NOMO-1 treated with DMSO at 0.1 percent for 48 hours (cell line): ENCODE data around the gene HFM1.

ENCODE experiments used
- DNase-seq: peaks from one replicate; lab custom pipeline; 2025; ENCODE audit not compliant: unreplicated experiment; lab: John Stamatoyannopoulos, UW

Gene HFM1

DNA sequence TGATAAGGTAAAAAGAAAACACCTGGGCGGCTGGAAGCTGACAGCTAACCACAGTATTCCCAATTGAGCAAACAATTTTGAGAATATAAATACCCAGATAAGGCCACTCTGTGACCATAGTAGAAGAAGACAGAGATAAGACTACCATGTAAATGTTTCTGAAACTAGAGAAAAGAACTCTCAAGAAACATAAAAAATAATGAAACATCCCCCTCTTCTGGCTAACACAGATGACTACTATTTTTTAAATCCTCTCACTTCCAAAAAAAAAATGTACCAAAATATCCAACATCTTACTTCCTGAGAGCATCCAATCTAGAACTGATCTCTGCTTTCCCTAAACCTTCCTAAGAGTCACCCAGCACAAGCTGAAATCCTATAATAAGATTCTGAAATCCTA lies 125.9 kb downstream of the HFM1 start:
- DNase-seq = peak; percentile 15

DNA sequence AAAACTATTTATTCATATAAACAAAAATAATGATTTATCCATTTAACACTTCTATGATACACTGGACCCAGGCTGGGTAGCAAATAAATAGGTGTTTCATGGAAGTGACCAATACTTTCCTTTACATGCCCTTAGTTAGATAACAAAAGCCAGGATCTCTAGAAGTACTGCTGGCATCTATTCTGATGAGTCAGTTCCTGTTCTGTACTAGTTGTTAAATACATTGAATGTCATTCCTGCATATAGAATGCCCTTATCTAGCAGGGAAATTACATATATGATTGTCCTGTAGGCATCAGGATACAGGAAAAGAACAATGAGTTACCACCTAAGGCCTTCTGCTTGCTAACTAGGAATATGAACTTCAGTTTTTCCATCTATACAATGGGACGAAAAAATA lies 130.8 kb downstream of the HFM1 start:
- DNase-seq = no peak

DNA sequence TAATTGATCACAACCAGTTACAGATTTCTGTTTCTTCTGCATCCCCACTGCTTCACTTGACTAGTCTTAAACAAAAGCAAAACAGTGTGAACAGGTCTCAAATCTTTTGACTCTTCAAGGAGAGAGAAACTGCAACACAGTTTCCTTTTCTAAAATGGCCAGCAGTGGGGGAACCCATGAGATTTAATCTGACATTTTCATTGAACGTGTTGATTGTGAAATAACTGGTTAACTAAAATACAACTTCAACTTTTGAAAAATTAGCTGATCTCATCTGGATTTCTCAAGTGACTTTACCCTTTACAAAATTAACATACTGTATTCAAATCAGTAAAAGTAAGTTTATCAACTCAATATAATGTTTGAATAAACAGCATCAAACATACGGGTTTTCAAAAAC lies 143.0 kb downstream of the HFM1 start:
- DNase-seq = no peak

DNA sequence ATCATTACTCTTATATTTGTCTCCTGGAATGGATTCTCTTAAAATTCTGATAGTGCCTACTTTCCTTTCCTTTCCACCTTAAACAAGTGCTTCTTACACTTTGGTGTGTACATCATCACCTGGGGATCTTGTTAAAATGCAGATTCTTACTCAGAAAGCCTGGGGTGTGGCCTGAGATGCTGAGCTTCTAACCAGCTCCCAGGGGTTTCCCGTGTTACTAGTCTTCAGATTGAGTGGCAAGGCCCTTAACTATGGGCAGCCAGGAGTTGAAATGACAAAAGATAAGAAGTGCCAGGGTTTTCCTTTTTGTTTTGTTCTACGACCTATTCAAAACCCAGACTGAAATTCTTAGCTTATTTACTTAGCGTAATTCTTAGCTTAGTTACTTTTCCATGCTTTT lies 159.2 kb downstream of the HFM1 start:
- no peak for DNase-seq

GRCh38 chr1:91244737-91245136 lies 159.9 kb downstream of the HFM1 start:
- no peak for DNase-seq

- no peak for DNase-seq
Measured at GRCh38 chr1:91243171-91243570, 161.5 kb downstream of the HFM1 start.

DNA sequence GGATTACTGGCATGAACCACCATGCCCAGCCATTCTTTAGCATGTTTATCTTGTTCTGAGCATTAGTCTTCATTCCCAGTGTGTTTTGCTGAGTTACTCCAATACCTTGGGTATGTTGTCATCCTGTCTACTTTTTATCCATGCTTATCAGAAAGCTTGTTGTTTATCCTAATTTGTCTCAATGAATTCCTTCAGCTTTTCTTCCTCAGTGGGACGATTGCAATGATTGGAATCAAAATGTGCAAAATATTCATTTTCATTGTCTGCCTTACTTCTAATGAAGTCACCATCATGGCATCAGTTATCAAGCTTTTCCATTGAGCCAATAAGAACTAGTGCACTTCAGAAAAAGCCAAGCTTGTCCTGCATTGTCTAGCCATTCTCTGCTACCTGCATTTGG lies 170.5 kb downstream of the HFM1 start:
- no peak for DNase-seq

GRCh38 chr1:91226741-91227140 lies 177.9 kb downstream of the HFM1 start:
- no peak for DNase-seq

DNA sequence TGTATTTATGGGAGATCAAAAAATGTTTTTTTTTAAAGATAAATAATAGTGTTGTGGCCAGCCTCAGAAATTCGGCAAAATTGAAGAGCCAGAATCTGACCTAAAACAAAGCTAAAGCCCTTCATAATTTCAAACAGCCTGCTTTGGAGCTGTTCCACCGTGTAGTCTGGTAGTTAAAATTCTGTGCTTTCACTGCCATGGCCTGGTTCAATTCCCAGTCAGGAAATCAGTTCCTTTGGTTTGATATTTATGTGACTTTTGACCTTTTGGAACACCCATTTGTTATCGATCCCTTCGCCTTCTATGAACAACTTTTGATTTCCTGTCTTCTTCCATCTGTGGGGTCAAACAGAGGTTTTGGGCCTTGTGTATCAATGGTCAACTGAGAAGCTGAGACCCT lies 179.8 kb downstream of the HFM1 start:
- DNase-seq = no peak

DNA sequence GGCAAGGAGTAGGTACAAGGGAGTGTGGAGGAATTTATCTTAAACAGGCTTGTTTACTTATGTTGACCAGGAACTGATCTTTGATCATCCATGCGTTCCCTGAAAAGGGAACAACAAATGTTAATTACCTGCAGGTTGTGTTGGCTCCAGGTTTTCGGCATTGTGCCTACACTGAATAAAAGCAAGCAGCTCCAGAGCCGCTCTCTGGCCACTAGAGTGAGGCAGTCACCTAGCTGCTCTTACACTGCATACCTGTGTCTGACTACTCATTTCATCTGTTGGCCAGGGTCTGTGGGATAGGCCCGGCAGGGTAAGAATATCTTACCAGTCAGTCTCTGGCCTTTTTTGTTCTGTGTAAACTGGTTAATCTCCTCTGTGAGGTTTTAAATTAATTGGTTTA lies 183.6 kb downstream of the HFM1 start:
- no peak for DNase-seq

DNA sequence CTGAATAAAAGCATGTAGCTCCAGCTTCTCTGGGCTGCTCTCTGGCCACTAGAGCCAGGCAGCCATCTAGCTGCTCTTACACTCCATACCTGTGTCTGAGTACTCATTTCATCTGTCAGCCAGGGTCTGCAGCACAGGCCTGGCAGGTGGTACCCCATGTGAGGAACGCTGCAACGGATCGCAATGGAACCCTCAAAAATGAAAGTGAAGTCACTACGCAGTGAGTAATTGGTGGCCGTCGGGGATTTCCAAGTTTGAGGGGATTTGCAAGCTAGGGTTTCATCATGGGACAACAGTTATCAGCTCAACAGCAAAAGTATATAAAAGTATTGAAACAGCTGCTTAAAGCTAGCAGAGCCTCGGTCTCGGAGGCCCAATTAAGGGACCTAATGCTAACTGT lies 186.7 kb downstream of the HFM1 start:
- no peak for DNase-seq
